A549 (cell line): ENCODE results near the gene CEP97. TPM values are rescaled to one million over a fixed set of nuclear protein-coding genes. Genes with fewer than 3 reads are reported as not detected.

Experiments used
- ATAC-seq, 2 experiments: fragments of 200-7000 bp in 1 of 2; fragments of >200 bp in 1 of 2; cut with Nextera tagmentation in 1 of 2; cut with Tn5 transposase in 1 of 2; 3 replicates each; pipeline versions ENCODE4 v1.8.0 to v1.9.1; 2018 to 2020; ENCODE audit warnings: mild to moderate bottlenecking in 1 of 2, moderate library complexity in 1 of 2
- CTCF ChIA-PET: fragments of 300-600 bp; sonication (Branson Sonifier 250); formaldehyde crosslinking; extraction: SDS; loops from one replicate; lab custom pipeline; 2021; ENCODE audit warnings: antibody characterized with exemption, inconsistent platforms; lab: Yijun Ruan, JAX
- POLR2A ChIA-PET: fragments of 350-600 bp; formaldehyde crosslinking; extraction: SDS; loops from one replicate; lab custom pipeline; 2021; ENCODE audit warnings: antibody characterized with exemption, inconsistent platforms; lab: Yijun Ruan, JAX
- DNase-seq, 2 experiments: peaks; one replicate each; pipeline versions ENCODE4 v3.0.0 to v3.0.0-alpha.2; 2011 to 2016; ENCODE audit warnings: low read depth in 1 of 2, low spot score in 1 of 2
- FAIRE-seq: peaks from 2 replicates; lab custom pipeline; 2011; peaks lifted over from hg19 to GRCh38; lab: Jason Lieb, UNC
- H3K27ac ChIP-seq, 2 experiments: fragments of >200 bp; sonication (Bioruptor Twin); formaldehyde crosslinking; 3 replicates each; pipeline ENCODE4 v1.5.1; 2016 to 2017
- H3K4me1 ChIP-seq: fragments of >200 bp; sonication (Bioruptor Twin); formaldehyde crosslinking; 3 replicates; pipeline ENCODE4 v1.6.1; 2016
- H3K4me2 ChIP-seq: fragments of >200 bp; sonication (Bioruptor Twin); formaldehyde crosslinking; 3 replicates; pipeline ENCODE4 v1.6.1; 2016
- H3K4me3 ChIP-seq: fragments of >200 bp; sonication (Bioruptor Twin); formaldehyde crosslinking; 3 replicates; pipeline ENCODE4 v1.5.1; 2016
- H3K9me3 ChIP-seq: fragments of >200 bp; sonication (Bioruptor Twin); formaldehyde crosslinking; 3 replicates; pipeline ENCODE4 v1.6.1; 2016
- CBX8 ChIP-seq: fragments of 200-600 bp; sonication (generic); IDR thresholded peaks from 2 replicates; pipeline ENCODE4 v1.6.1; 2016
- CHD4 ChIP-seq: fragments of 200-600 bp; sonication (generic); IDR thresholded peaks from 2 replicates; pipeline ENCODE4 v1.6.1; 2016; ENCODE audit warnings: antibody characterized with exemption, mild to moderate bottlenecking, borderline replicate concordance
- EHF ChIP-seq: fragments of 250-450 bp; sonication (Bioruptor Pico); IDR thresholded peaks from 2 replicates; pipeline ENCODE4 v1.5.0; 2020; ENCODE audit warnings: mild to moderate bottlenecking
- ESRRA ChIP-seq: fragments of 150-350 bp; IDR thresholded peaks from 2 replicates; pipeline ENCODE4 v1.6.1; 2014; ENCODE audit warnings: mild to moderate bottlenecking, low read length, borderline replicate concordance
- FOSB ChIP-seq: fragments of 250-450 bp; sonication (Bioruptor Pico); IDR thresholded peaks from 2 replicates; pipeline ENCODE4 v1.5.0; 2020; ENCODE audit warnings: mild to moderate bottlenecking, moderate library complexity
- FOSL2 ChIP-seq, 2 experiments: fragments of 450-650 bp in 1 of 2; fragments of >200 bp in 1 of 2; sonication (Bioruptor Twin) in 1 of 2; formaldehyde crosslinking; IDR thresholded peaks; 2 replicates each; pipeline versions ENCODE4 v1.5.0 to v1.6.1; 2016 to 2020; ENCODE audit warnings: mild to moderate bottlenecking in 1 of 2, moderate library complexity in 1 of 2
- GATA3 ChIP-seq: IDR thresholded peaks from 2 replicates; pipeline ENCODE4 v1.6.1; 2012; ENCODE audit warnings: borderline replicate concordance
- HEYL ChIP-seq: fragments of 250-450 bp; sonication (Bioruptor Pico); IDR thresholded peaks from 2 replicates; pipeline ENCODE4 v1.8.0; 2021; ENCODE audit warnings: mild to moderate bottlenecking, moderate library complexity
- HOXB13 ChIP-seq: fragments of 250-450 bp; sonication (Bioruptor Pico); IDR thresholded peaks from 2 replicates; pipeline ENCODE4 v1.5.0; 2020; ENCODE audit warnings: low read depth, mild to moderate bottlenecking, moderate library complexity
- JUNB ChIP-seq: fragments of >200 bp; sonication (Bioruptor Twin); formaldehyde crosslinking; IDR thresholded peaks from 2 replicates; pipeline ENCODE4 v1.6.1; 2016
- KDM5A ChIP-seq: fragments of 200-600 bp; sonication (generic); IDR thresholded peaks from 2 replicates; pipeline ENCODE4 v1.6.1; 2016; ENCODE audit warnings: antibody characterized with exemption, mild to moderate bottlenecking
- MAFK ChIP-seq: fragments of 450-650 bp; IDR thresholded peaks from 2 replicates; pipeline ENCODE4 v1.6.1; 2014; ENCODE audit not compliant: partially characterized antibody
- MYC ChIP-seq: IDR thresholded peaks from 2 replicates; pipeline ENCODE4 v1.6.1; 2012; ENCODE audit warnings: mild to moderate bottlenecking, inconsistent platforms, low read length, improper control_type of control experiment, borderline replicate concordance
- NFE2L2 ChIP-seq: fragments of 150-350 bp; conservative IDR thresholded peaks from 2 replicates; pipeline ENCODE4 v1.6.1; 2014; ENCODE audit warnings: low read length
- NPAS2 ChIP-seq: fragments of 250-450 bp; sonication (Bioruptor Pico); IDR thresholded peaks from 2 replicates; pipeline ENCODE4 v1.8.0; 2022; ENCODE audit warnings: mild to moderate bottlenecking, moderate library complexity, borderline replicate concordance
- PHF8 ChIP-seq: fragments of 200-600 bp; sonication (generic); IDR thresholded peaks from 2 replicates; pipeline ENCODE4 v1.6.1; 2016; ENCODE audit warnings: low read depth, mild to moderate bottlenecking, antibody characterized with exemption, moderate library complexity, borderline replicate concordance
- RAD21 ChIP-seq, 2 experiments: fragments of >200 bp in 1 of 2; sonication (Bioruptor Twin) in 1 of 2; formaldehyde crosslinking in 1 of 2; IDR thresholded peaks in 1 of 2; conservative IDR thresholded peaks in 1 of 2; 2 replicates in 1 of 2; 3 replicates in 1 of 2; pipeline ENCODE4 v1.6.1; 2012 to 2018; ENCODE audit warnings: inconsistent platforms in 1 of 2
- RNF2 ChIP-seq: fragments of 200-600 bp; sonication (generic); IDR thresholded peaks from 2 replicates; pipeline ENCODE4 v1.6.1; 2016; ENCODE audit warnings: low read depth, mild to moderate bottlenecking, antibody characterized with exemption, moderate library complexity, borderline replicate concordance
- SREBF2 ChIP-seq: fragments of 450-650 bp; IDR thresholded peaks from 2 replicates; pipeline ENCODE4 v1.6.1; 2014; ENCODE audit warnings: mild to moderate bottlenecking, moderate library complexity
- ZC3H11A ChIP-seq: fragments of 450-650 bp; IDR thresholded peaks from 2 replicates; pipeline ENCODE4 v1.6.1; 2014; ENCODE audit warnings: antibody characterized with exemption, mild to moderate bottlenecking
- ZSCAN20 ChIP-seq: fragments of 250-450 bp; sonication (Bioruptor Pico); IDR thresholded peaks from 2 replicates; pipeline ENCODE4 v1.8.0; 2022; ENCODE audit warnings: mild to moderate bottlenecking, moderate library complexity
- WGBS: methylation state at CpG from one replicate; pipeline ENCODE4 v1.1.6; 2017; ENCODE audit errors: missing lambda C conversion rate; 5-methylcytosine and 5-hydroxymethylcytosine counted together
- polyA plus RNA-seq, 4 experiments: library from polyadenylated mRNA; depleted of rRNA in 3 of 4; stranded (reverse); fragments of >200 nt; fragmentation: RNase III in 1 of 4; extraction: RNeasy Plus Mini Kit Qiagen cat#74134 plus additional on column Dnase treatment in 1 of 4; gene quantifications; 2 replicates in 3 of 4; 3 replicates in 1 of 4; pipeline ENCODE4 v1.2.3, GENCODE V29; 2011 to 2017
- TF ChIP-seq, protein P1 (sequence below): fragments of 250-450 bp; sonication (Bioruptor Pico); IDR thresholded peaks from 2 replicates; pipeline ENCODE4 v1.5.0; 2020; ENCODE audit warnings: low read depth, mild to moderate bottlenecking, moderate library complexity
- TF ChIP-seq, protein P2 (sequence below): fragments of >200 bp; sonication (Bioruptor Twin); formaldehyde crosslinking; IDR thresholded peaks from 2 replicates; pipeline ENCODE4 v1.6.1; 2016
- TF ChIP-seq, protein P3 (sequence below): fragments of >200 bp; sonication (Bioruptor Twin); formaldehyde crosslinking; IDR thresholded peaks from 3 replicates; pipeline ENCODE4 v1.5.1; 2016
- TF ChIP-seq, protein P4 (sequence below): fragments of 200-600 bp; sonication (generic); IDR thresholded peaks from 2 replicates; pipeline ENCODE4 v1.6.1; 2016; ENCODE audit warnings: antibody characterized with exemption, mild to moderate bottlenecking, moderate library complexity
- TF ChIP-seq, protein P5 (sequence below): fragments of 150-350 bp; IDR thresholded peaks from 2 replicates; pipeline ENCODE4 v1.6.1; 2014; ENCODE audit warnings: low read depth, mild to moderate bottlenecking, low read length

The CEP97 gene
- polyA plus RNA-seq, 2 of the 4 experiments (the other 2 are of a cell fraction): 4.0 to 5.1 TPM

DNA sequence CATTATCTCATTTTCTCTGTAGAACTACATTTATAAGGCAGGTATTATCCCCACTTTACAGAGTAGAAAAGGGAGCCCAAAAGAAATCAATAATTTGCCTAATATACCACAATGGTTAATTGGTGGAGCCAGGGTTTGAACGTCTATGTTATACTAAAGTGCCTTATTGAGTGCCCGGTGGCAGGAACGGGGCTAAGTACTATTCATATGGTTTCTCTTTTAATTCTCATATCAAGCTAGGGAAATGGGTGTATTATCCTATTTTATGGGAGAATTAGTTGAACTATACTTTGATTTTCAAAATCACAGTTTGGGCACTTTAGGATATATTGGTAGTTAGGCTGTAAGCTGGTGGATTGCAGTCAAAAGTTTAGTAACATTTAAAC lies 1.5 kb downstream of the CEP97 start (continued):
- no peak for TF ChIP-seq MYC
- no peak for TF ChIP-seq KDM5A
- no peak for TF ChIP-seq FOSB (CRISPR knock-in tag)
- no peak for TF ChIP-seq JUNB
- TF ChIP-seq CBX8: no peak
- TF ChIP-seq GATA3: no peak
- TF ChIP-seq MAFK: no peak
- TF ChIP-seq, all 56 proteins: peak for 0

DNA sequence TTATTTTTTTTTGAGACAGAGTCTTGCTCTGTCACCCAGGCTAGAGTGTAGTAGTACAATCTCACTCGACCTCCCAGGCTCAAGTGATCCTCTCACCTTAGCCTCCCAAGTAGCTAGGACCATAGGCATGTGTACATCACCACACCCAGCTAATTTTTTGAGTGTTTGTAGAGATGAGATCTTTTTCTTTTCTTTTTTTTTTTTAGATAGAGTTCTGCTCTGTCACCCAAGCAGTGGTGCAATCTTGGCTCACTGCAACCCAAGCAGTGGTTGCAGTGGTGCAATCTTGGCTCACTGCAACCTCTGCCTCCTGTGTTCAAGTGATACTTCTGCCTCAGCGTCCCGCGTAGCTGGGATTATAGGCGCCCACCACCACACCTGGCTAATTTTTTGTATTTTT lies 5.2 kb downstream of the CEP97 start:
- FAIRE-seq: no peak
- no peak for TF ChIP-seq FOSL2 (IDR thresholded peaks at IDR 0.05)
- no peak for TF ChIP-seq FOSL2 (CRISPR knock-in tag; IDR thresholded peaks at IDR 0.05)
- TF ChIP-seq PHF8: no peak
- no peak for TF ChIP-seq RAD21 (conservative IDR thresholded peaks at IDR 0.05 in 1 of 2, IDR thresholded peaks at IDR 0.05 in 1 of 2)
- TF ChIP-seq SREBF2: no peak
- TF ChIP-seq HOXB13: no peak
- TF ChIP-seq RNF2: no peak
- no peak overlapping the region for H3K4me3 ChIP-seq
- no peak for ATAC-seq
- no peak overlapping the region for H3K27ac ChIP-seq
- CTCF ChIA-PET: no interaction called here
- 85% methylated on average over 5 of the region's 5 CpGs for WGBS
- POLR2A ChIA-PET: no interaction called here
- no peak overlapping the region for H3K4me2 ChIP-seq
- H3K9me3 ChIP-seq: no peaks in the 10 kb centered on the region
- H3K4me1 ChIP-seq: peaks cover 7% of the 10 kb centered on the region
- DNase-seq: no peak

DNA sequence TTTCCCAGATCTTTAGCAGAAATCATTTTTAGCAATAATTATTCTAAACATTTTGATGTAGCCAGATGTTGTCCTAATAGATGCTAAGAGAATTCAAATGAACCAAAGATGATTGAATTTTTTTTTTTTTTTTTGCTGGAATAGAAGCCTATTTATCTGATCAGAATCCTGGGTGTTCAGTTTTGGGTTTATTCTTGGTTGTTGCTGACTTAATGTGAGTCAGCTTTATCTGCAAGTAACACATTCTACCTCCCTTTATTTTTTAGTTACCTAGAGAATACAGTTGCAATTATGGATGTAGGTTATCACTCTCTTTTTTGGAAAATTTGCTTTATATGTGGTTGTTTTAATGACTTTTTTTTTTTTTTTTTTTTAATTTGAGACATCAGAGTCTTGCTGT lies 6.4 kb downstream of the CEP97 start:
- TF ChIP-seq, protein P1, sequence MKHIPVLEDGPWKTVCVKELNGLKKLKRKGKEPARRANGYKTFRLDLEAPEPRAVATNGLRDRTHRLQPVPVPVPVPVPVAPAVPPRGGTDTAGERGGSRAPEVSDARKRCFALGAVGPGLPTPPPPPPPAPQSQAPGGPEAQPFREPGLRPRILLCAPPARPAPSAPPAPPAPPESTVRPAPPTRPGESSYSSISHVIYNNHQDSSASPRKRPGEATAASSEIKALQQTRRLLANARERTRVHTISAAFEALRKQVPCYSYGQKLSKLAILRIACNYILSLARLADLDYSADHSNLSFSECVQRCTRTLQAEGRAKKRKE (CRISPR knock-in tag): no peak
- TF ChIP-seq, protein P2, sequence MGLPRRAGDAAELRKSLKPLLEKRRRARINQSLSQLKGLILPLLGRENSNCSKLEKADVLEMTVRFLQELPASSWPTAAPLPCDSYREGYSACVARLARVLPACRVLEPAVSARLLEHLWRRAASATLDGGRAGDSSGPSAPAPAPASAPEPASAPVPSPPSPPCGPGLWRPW: no peak
- TF ChIP-seq ESRRA (no peak), NPAS2 (CRISPR knock-in tag) (no peak), JUNB (no peak), HEYL (CRISPR knock-in tag) (no peak), ZSCAN20 (no peak)
- TF ChIP-seq, protein P3, sequence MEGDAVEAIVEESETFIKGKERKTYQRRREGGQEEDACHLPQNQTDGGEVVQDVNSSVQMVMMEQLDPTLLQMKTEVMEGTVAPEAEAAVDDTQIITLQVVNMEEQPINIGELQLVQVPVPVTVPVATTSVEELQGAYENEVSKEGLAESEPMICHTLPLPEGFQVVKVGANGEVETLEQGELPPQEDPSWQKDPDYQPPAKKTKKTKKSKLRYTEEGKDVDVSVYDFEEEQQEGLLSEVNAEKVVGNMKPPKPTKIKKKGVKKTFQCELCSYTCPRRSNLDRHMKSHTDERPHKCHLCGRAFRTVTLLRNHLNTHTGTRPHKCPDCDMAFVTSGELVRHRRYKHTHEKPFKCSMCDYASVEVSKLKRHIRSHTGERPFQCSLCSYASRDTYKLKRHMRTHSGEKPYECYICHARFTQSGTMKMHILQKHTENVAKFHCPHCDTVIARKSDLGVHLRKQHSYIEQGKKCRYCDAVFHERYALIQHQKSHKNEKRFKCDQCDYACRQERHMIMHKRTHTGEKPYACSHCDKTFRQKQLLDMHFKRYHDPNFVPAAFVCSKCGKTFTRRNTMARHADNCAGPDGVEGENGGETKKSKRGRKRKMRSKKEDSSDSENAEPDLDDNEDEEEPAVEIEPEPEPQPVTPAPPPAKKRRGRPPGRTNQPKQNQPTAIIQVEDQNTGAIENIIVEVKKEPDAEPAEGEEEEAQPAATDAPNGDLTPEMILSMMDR: no peak
- POLR2A ChIA-PET: interaction anchor here (0.7 kb wide), 1 partner anchor 9 kb away, joined by 3 read pairs; no protein-coding TSS in a partner anchor
- no peak overlapping the region for H3K4me3 ChIP-seq
- DNase-seq: no peak
- CTCF ChIA-PET: no interaction called here
- peaks cover 4% of the 10 kb centered on the region for H3K4me1 ChIP-seq
- H3K4me2 ChIP-seq: no peak overlapping the region
- FAIRE-seq: no peak
- ATAC-seq: no peak
- no peak overlapping the region for H3K27ac ChIP-seq
- no peaks in the 10 kb centered on the region for H3K9me3 ChIP-seq

DNA sequence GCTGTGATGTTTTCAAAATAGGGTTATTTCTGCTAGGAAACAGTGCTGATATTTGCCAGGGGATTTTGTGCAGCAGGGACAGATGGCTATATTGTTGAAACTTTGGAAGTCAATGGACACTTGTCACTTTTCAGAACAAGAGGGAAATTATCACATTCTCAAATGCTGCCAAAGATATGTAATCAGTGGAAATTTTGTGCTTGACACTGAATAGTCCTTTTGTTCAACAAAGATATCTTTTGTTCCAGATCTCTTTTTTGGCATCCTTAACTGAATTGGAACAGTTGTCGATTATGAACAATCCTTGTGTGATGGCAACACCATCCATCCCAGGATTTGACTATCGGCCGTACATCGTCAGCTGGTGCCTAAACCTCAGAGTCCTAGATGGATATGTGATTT lies 7.8 kb downstream of the CEP97 start:
- Histone ChIP-seq H3K4me3 (no peak overlapping the region), H3K27ac (no peak overlapping the region), H3K4me2 (no peak overlapping the region), H3K4me1 (no peaks in the 10 kb centered on the region), H3K9me3 (no peaks in the 10 kb centered on the region)
- no peak for ATAC-seq
- 94% methylated on average over 4 of the region's 4 CpGs for WGBS
- ChIA-PET CTCF (no interaction called here), POLR2A (no interaction called here)
- TF ChIP-seq EHF (no peak), NFE2L2 (no peak), KDM5A (no peak), CHD4 (no peak), FOSL2 (IDR thresholded peaks at IDR 0.05) (no peak), FOSL2 (CRISPR knock-in tag; IDR thresholded peaks at IDR 0.05) (no peak), ZC3H11A (no peak)
- TF ChIP-seq, protein P4, sequence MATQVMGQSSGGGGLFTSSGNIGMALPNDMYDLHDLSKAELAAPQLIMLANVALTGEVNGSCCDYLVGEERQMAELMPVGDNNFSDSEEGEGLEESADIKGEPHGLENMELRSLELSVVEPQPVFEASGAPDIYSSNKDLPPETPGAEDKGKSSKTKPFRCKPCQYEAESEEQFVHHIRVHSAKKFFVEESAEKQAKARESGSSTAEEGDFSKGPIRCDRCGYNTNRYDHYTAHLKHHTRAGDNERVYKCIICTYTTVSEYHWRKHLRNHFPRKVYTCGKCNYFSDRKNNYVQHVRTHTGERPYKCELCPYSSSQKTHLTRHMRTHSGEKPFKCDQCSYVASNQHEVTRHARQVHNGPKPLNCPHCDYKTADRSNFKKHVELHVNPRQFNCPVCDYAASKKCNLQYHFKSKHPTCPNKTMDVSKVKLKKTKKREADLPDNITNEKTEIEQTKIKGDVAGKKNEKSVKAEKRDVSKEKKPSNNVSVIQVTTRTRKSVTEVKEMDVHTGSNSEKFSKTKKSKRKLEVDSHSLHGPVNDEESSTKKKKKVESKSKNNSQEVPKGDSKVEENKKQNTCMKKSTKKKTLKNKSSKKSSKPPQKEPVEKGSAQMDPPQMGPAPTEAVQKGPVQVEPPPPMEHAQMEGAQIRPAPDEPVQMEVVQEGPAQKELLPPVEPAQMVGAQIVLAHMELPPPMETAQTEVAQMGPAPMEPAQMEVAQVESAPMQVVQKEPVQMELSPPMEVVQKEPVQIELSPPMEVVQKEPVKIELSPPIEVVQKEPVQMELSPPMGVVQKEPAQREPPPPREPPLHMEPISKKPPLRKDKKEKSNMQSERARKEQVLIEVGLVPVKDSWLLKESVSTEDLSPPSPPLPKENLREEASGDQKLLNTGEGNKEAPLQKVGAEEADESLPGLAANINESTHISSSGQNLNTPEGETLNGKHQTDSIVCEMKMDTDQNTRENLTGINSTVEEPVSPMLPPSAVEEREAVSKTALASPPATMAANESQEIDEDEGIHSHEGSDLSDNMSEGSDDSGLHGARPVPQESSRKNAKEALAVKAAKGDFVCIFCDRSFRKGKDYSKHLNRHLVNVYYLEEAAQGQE: no peak
- TF ChIP-seq, protein P5, sequence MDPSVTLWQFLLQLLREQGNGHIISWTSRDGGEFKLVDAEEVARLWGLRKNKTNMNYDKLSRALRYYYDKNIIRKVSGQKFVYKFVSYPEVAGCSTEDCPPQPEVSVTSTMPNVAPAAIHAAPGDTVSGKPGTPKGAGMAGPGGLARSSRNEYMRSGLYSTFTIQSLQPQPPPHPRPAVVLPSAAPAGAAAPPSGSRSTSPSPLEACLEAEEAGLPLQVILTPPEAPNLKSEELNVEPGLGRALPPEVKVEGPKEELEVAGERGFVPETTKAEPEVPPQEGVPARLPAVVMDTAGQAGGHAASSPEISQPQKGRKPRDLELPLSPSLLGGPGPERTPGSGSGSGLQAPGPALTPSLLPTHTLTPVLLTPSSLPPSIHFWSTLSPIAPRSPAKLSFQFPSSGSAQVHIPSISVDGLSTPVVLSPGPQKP: no peak
- no peak for DNase-seq
- no peak for FAIRE-seq
